Suprapubic skin (tissue), 4 donors: ENCODE data around the gene C19orf38. TPM values are rescaled to one million over a fixed set of nuclear protein-coding genes. Genes with fewer than 3 reads are reported as not detected.

Source experiments
- DNase-seq, 2 donors: peaks; one replicate each; pipeline ENCODE4 v3.0.0-alpha.2; 2019; ENCODE audit warnings: low spot score in 2 of 2
- H3K27ac ChIP-seq: fragments of 200-600 bp; sonication (generic); one replicate; pipeline ENCODE4 v1.5.1; 2019
- H3K27me3 ChIP-seq: fragments of 200-600 bp; sonication (generic); one replicate; pipeline ENCODE4 v1.5.1; 2019
- H3K36me3 ChIP-seq: fragments of 200-600 bp; sonication (generic); one replicate; pipeline ENCODE4 v1.5.1; 2019
- H3K4me1 ChIP-seq: fragments of 200-600 bp; sonication (generic); one replicate; pipeline ENCODE4 v1.5.1; 2019
- H3K4me3 ChIP-seq: fragments of 200-600 bp; sonication (generic); one replicate; pipeline ENCODE4 v1.5.1; 2019; ENCODE audit warnings: mild to moderate bottlenecking
- H3K9me3 ChIP-seq: fragments of 200-600 bp; sonication (generic); one replicate; pipeline ENCODE4 v1.5.1; 2019
- CTCF ChIP-seq, 2 donors: fragments of 200-600 bp in 1 of 2; fragments of 450-650 bp in 1 of 2; sonication (generic) in 1 of 2; IDR thresholded peaks; one replicate each; pipeline ENCODE4 v1.5.1; 2016 to 2019; ENCODE audit warnings: antibody characterized with exemption in 2 of 2, mild to moderate bottlenecking in 1 of 2, moderate library complexity in 1 of 2
- EP300 ChIP-seq: sonication (generic); formaldehyde crosslinking; IDR thresholded peaks from one replicate; pipeline ENCODE4 v1.6.1; 2017; ENCODE audit warnings: antibody characterized with exemption
- POLR2A ChIP-seq, 2 donors: fragments of 450-650 bp; IDR thresholded peaks; one replicate each; pipeline ENCODE4 v1.6.1; 2017; ENCODE audit warnings: antibody characterized with exemption in 2 of 2, mild to moderate bottlenecking in 2 of 2, moderate library complexity in 2 of 2
- POLR2AphosphoS5 ChIP-seq, 3 donors: sonication (generic); formaldehyde crosslinking; IDR thresholded peaks; one replicate each; pipeline ENCODE4 v1.6.1; 2017; ENCODE audit warnings: antibody characterized with exemption in 3 of 3
- WGBS: methylation state at CpG from one replicate; pipeline ENCODE4 v1.1.5; 2018; 5-methylcytosine and 5-hydroxymethylcytosine counted together
- total RNA-seq, 4 donors: library from RNA; depleted of rRNA; stranded (reverse); fragments of >200 nt; gene quantifications; one replicate each; pipeline ENCODE4 v1.1.0, GENCODE V29; 2016

The C19orf38 gene
- total RNA-seq, 4 donors from 2014 or later, result 1.7 TPM; not detected in 3

- H3K4me1 ChIP-seq, result no peaks in the 10 kb centered on the region
- peaks cover 9% of the 10 kb centered on the region for H3K27me3 ChIP-seq
- H3K36me3 ChIP-seq, result no peaks in the 10 kb centered on the region
- TF ChIP-seq POLR2AphosphoS5 (IDR thresholded peaks at IDR 0.05), result no peak
- TF ChIP-seq POLR2A (IDR thresholded peaks at IDR 0.05), result no peak
- no peak for TF ChIP-seq EP300
- no peak overlapping the region for H3K4me3 ChIP-seq
- WGBS, result 84% methylated on average over 2 of the region's 2 CpGs
- H3K9me3 ChIP-seq, result no peaks in the 10 kb centered on the region
- no peak for DNase-seq
- H3K27ac ChIP-seq, result no peak overlapping the region
Observed at GRCh38 chr19:10846500-10847202, 1.6 kb upstream of the C19orf38 start.

GRCh38 chr19:10850631-10851030, 2.4 kb downstream of the C19orf38 start:
- DNase-seq, result no peak
- Histone ChIP-seq H3K9me3 (no peaks in the 10 kb centered on the region), H3K4me3 (no peak overlapping the region), H3K27ac (no peak overlapping the region), H3K27me3 (peaks cover 9% of the 10 kb centered on the region), H3K4me1 (no peaks in the 10 kb centered on the region), H3K36me3 (no peaks in the 10 kb centered on the region)
- 93% methylated on average over 5 of the region's 5 CpGs for WGBS
- TF ChIP-seq POLR2A (IDR thresholded peaks at IDR 0.05) (no peak), EP300 (no peak), POLR2AphosphoS5 (IDR thresholded peaks at IDR 0.05) (no peak), CTCF (IDR thresholded peaks at IDR 0.05) (no peak)

GRCh38 chr19:10852098-10852800, 4.0 kb downstream of the C19orf38 start:
- Histone ChIP-seq H3K4me1 (no peaks in the 10 kb centered on the region), H3K9me3 (no peaks in the 10 kb centered on the region), H3K4me3 (no peak overlapping the region), H3K27ac (no peak overlapping the region), H3K27me3 (peaks cover 9% of the 10 kb centered on the region), H3K36me3 (no peaks in the 10 kb centered on the region)
- TF ChIP-seq POLR2AphosphoS5 (IDR thresholded peaks at IDR 0.05) (no peak), CTCF (IDR thresholded peaks at IDR 0.05) (no peak), POLR2A (IDR thresholded peaks at IDR 0.05) (no peak), EP300 (no peak)
- DNase-seq, result no peak
- 74% methylated on average over 7 of the region's 7 CpGs for WGBS

GRCh38 chr19:10852941-10853340, 4.7 kb downstream of the C19orf38 start:
- H3K9me3 ChIP-seq, result no peaks in the 10 kb centered on the region
- DNase-seq, result no peak
- TF ChIP-seq POLR2AphosphoS5 (IDR thresholded peaks at IDR 0.05) (no peak), CTCF (IDR thresholded peaks at IDR 0.05) (no peak), POLR2A (IDR thresholded peaks at IDR 0.05) (no peak), EP300 (no peak)
- no peak overlapping the region for H3K4me3 ChIP-seq
- H3K4me1 ChIP-seq, result no peaks in the 10 kb centered on the region
- 78% methylated on average over 7 of the region's 7 CpGs for WGBS
- no peaks in the 10 kb centered on the region for H3K36me3 ChIP-seq
- H3K27me3 ChIP-seq, result peaks cover 9% of the 10 kb centered on the region
- no peak overlapping the region for H3K27ac ChIP-seq

- Histone ChIP-seq H3K27me3 (peaks cover 3% of the 10 kb centered on the region), H3K9me3 (no peaks in the 10 kb centered on the region), H3K4me1 (no peaks in the 10 kb centered on the region), H3K27ac (no peak overlapping the region), H3K4me3 (no peak overlapping the region), H3K36me3 (no peaks in the 10 kb centered on the region)
- TF ChIP-seq POLR2AphosphoS5 (IDR thresholded peaks at IDR 0.05) (no peak), EP300 (no peak), POLR2A (IDR thresholded peaks at IDR 0.05) (no peak), CTCF (IDR thresholded peaks at IDR 0.05) (no peak)
- no peak for DNase-seq
- 68% methylated on average over 7 of the region's 7 CpGs for WGBS
Observed at GRCh38 chr19:10854350-10855089, 6.3 kb downstream of the C19orf38 start.
